HUDEP-2 (cell line): ENCODE results near the gene SPINK5.
"Not testable (repeated sequence)": the region's sequence is repeated elsewhere in the genome, so short reads cannot be mapped to it uniquely, and the experiment has no call there.

ENCODE experiments used
- DNase-seq, 76 experiments: peaks; one replicate each; lab custom pipeline; 2025; ENCODE audit not compliant: unreplicated experiment in 76 of 76; lab: John Stamatoyannopoulos, UW

SPINK5 gene

GRCh38 chr5:148063861-148064260 lies at the start of gene SPINK5:
TSS of gene SPINK5 (plus strand) at chr5:148063980. CDS start at chr5:148064045, 65 bp downstream.
- DNase-seq, result no peak

GRCh38 chr5:148014276-148014675 lies 49.5 kb upstream of the SPINK5 start:
- DNase-seq, result no peak

- no peak for DNase-seq
These were observed 43.4 kb upstream of the SPINK5 start for GRCh38 chr5:148020257-148020988.

- DNase-seq, result no peak
These were observed 36.3 kb upstream of the SPINK5 start for GRCh38 chr5:148027505-148027904.

GRCh38 chr5:148029131-148029530 lies 34.6 kb upstream of the SPINK5 start:
- DNase-seq, result no peak

- DNase-seq, result no peak
These were observed 30.6 kb upstream of the SPINK5 start for GRCh38 chr5:148033134-148033533.

GRCh38 chr5:148035676-148036075 lies 28.1 kb upstream of the SPINK5 start:
- no peak for DNase-seq

GRCh38 chr5:148042881-148043280 lies 20.9 kb upstream of the SPINK5 start:
- DNase-seq, result no peak

- no peak for DNase-seq
These were observed 20.1 kb upstream of the SPINK5 start for GRCh38 chr5:148043705-148044104.

GRCh38 chr5:148055160-148055559 lies 8.6 kb upstream of the SPINK5 start:
- DNase-seq, result not testable (repeated sequence)

- no peak for DNase-seq
These were observed 3.5 kb upstream of the SPINK5 start for GRCh38 chr5:148060309-148060708.

GRCh38 chr5:148060881-148061280 lies 2.9 kb upstream of the SPINK5 start:
- no peak for DNase-seq

- no peak for DNase-seq
These were observed 6.8 kb downstream of the SPINK5 start for GRCh38 chr5:148070621-148071020.

GRCh38 chr5:148072207-148072606 lies 8.4 kb downstream of the SPINK5 start:
- DNase-seq, result no peak

- DNase-seq, result no peak
These were observed 11.7 kb downstream of the SPINK5 start for GRCh38 chr5:148075529-148075928.

- DNase-seq, result no peak
These were observed 19.4 kb downstream of the SPINK5 start for GRCh38 chr5:148083203-148083602.

GRCh38 chr5:148084269-148084668 lies 20.5 kb downstream of the SPINK5 start:
- DNase-seq, result no peak

- no peak for DNase-seq
These were observed 21.5 kb downstream of the SPINK5 start for GRCh38 chr5:148085310-148085709.

GRCh38 chr5:148085977-148086705 lies 22.4 kb downstream of the SPINK5 start:
- DNase-seq, result no peak

GRCh38 chr5:148090146-148090772 lies 26.5 kb downstream of the SPINK5 start:
- DNase-seq, result no peak

- DNase-seq, result no peak
These were observed 27.0 kb downstream of the SPINK5 start for GRCh38 chr5:148090773-148091250.
